Measurements from ENCODE around the gene MPZL2. TPM values are rescaled to one million over a fixed set of nuclear protein-coding genes. Genes with fewer than 3 reads are reported as not detected.

Gene MPZL2
- total RNA-seq, 1 donor from 2014 or later, result 2.3 TPM

DNA sequence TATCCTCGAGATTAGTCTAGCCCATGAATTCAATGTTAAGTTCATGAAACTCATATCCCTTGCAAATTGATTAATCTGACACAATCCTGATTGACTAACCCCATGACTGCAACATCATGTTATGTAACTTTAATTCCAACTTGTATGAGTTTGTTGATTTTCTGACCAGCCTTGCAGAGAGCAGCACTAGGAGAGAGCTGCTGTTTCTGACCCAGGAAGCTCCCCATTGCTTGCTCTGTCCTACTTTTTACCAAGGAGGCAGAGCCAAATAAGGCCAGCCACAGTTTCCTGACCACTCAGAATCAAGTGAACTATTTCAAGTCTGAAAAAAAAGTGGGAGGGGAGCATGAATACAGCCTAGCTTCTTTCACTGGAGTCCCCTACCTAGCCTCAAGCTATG is 25.2 kb downstream of the MPZL2 start:
- H3K4me2 ChIP-seq, result no peak overlapping the region
- H3K27ac ChIP-seq, result no peak overlapping the region
- no peaks in the 10 kb centered on the region for H3K36me3 ChIP-seq
- no peak overlapping the region for H3K9ac ChIP-seq
- no peak for DNase-seq (ENCODE audit: low spot score)
- no peak overlapping the region for H3K27ac Mint-ChIP-seq
- H3K27me3 ChIP-seq, result peaks cover 11% of the 10 kb centered on the region
- H2AFZ ChIP-seq (replicated peaks), result no peak overlapping the region
- H3K4me1 ChIP-seq, result no peaks in the 10 kb centered on the region
- TF ChIP-seq EZH2 (IDR thresholded peaks at IDR 0.05) (no peak), EZH2phosphoT487 (IDR thresholded peaks at IDR 0.05) (no peak)
- TF ChIP-seq, protein P1, sequence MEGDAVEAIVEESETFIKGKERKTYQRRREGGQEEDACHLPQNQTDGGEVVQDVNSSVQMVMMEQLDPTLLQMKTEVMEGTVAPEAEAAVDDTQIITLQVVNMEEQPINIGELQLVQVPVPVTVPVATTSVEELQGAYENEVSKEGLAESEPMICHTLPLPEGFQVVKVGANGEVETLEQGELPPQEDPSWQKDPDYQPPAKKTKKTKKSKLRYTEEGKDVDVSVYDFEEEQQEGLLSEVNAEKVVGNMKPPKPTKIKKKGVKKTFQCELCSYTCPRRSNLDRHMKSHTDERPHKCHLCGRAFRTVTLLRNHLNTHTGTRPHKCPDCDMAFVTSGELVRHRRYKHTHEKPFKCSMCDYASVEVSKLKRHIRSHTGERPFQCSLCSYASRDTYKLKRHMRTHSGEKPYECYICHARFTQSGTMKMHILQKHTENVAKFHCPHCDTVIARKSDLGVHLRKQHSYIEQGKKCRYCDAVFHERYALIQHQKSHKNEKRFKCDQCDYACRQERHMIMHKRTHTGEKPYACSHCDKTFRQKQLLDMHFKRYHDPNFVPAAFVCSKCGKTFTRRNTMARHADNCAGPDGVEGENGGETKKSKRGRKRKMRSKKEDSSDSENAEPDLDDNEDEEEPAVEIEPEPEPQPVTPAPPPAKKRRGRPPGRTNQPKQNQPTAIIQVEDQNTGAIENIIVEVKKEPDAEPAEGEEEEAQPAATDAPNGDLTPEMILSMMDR (IDR thresholded peaks at IDR 0.05), result no peak
- no peaks in the 10 kb centered on the region for H3K36me3 Mint-ChIP-seq
- H3K4me3 Mint-ChIP-seq, result no peak overlapping the region
- H3K9me3 Mint-ChIP-seq, result no peaks in the 10 kb centered on the region
- H3F3A ChIP-seq (ENCODE audit: low read depth), result no peaks in the 10 kb centered on the region
- H3K9me3 ChIP-seq (ENCODE audit: low read depth), result no peaks in the 10 kb centered on the region
- peaks cover 3% of the 10 kb centered on the region for H3K27me3 Mint-ChIP-seq (ENCODE audit: insufficient read depth, low read depth)
- H3K79me2 ChIP-seq (ENCODE audit: low read depth), result no peaks in the 10 kb centered on the region
- H3K4me3 ChIP-seq, result no peak overlapping the region
- no peaks in the 10 kb centered on the region for H3K4me1 Mint-ChIP-seq
- no peaks in the 10 kb centered on the region for H4K20me1 ChIP-seq (ENCODE audit: low read depth)

DNA sequence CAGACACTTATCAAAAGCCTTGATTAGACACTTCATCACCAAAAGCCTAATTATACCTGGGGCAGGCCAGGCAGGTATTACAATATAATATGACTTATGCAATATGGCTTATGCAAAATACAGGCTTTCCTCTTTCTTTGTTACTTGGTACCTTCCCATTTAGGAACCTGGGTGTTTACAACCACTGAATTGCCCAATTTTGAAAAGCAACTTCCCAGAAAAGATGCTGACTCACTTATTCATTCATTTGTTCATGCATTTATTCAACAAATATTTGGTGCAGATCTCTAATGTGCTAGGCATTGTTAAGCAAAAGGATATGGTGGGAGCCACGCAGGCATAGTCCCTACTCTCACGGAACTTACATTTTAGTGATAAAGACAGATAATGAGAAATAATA is 25.7 kb downstream of the MPZL2 start:
- no peak overlapping the region for H3K27ac ChIP-seq
- Mint-ChIP-seq H3K27me3 (ENCODE audit: insufficient read depth, low read depth) (peaks cover 3% of the 10 kb centered on the region), H3K4me3 (no peak overlapping the region), H3K27ac (no peak overlapping the region), H3K4me1 (no peaks in the 10 kb centered on the region), H3K9me3 (no peaks in the 10 kb centered on the region), H3K36me3 (no peaks in the 10 kb centered on the region)
- H3K9me3 ChIP-seq (ENCODE audit: low read depth), result no peaks in the 10 kb centered on the region
- no peak overlapping the region for H2AFZ ChIP-seq (replicated peaks)
- H3K4me1 ChIP-seq, result no peaks in the 10 kb centered on the region
- H3K4me2 ChIP-seq, result no peak overlapping the region
- H3K79me2 ChIP-seq (ENCODE audit: low read depth), result no peaks in the 10 kb centered on the region
- H3K4me3 ChIP-seq, result no peak overlapping the region
- no peak for DNase-seq (ENCODE audit: low spot score)
- no peak for TF ChIP-seq EZH2phosphoT487 (IDR thresholded peaks at IDR 0.05)
- TF ChIP-seq EZH2 (IDR thresholded peaks at IDR 0.05), result no peak
- TF ChIP-seq, protein P1 (IDR thresholded peaks at IDR 0.05), result no peak
- no peaks in the 10 kb centered on the region for H4K20me1 ChIP-seq (ENCODE audit: low read depth)
- H3K9ac ChIP-seq, result no peak overlapping the region
- H3K36me3 ChIP-seq, result no peaks in the 10 kb centered on the region
- no peaks in the 10 kb centered on the region for H3F3A ChIP-seq (ENCODE audit: low read depth)
- peaks cover 9% of the 10 kb centered on the region for H3K27me3 ChIP-seq

DNA sequence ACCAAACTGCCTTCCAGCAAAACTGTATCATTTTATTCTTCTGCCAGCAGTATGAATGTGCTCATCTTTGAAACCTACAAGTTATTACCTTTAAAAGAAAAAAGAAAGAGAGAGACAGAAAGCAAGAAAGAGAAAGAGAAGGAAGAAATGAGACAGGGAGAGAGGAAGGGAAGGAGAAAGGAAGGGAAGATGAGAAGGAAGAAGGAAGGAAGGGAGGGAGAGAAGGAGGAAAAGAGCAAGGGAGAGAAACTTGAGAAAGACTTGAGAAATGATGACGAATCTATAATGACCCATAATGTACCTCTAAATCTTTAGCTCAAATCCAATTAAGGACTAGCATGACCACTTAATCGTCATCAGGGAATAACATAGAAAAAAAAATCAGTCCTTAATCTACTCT is 27.9 kb downstream of the MPZL2 start:
- no peak for TF ChIP-seq EZH2phosphoT487 (IDR thresholded peaks at IDR 0.05)
- no peak for TF ChIP-seq EZH2 (IDR thresholded peaks at IDR 0.05)
- TF ChIP-seq, protein P1 (IDR thresholded peaks at IDR 0.05), result no peak
- H3K4me2 ChIP-seq, result no peak overlapping the region

More for the DNA sequence above, 27.9 kb downstream of the MPZL2 start:
- no peaks in the 10 kb centered on the region for H3K79me2 ChIP-seq (ENCODE audit: low read depth)
- H3K36me3 ChIP-seq, result no peaks in the 10 kb centered on the region
- H3K27ac ChIP-seq, result no peak overlapping the region
- H4K20me1 ChIP-seq (ENCODE audit: low read depth), result no peaks in the 10 kb centered on the region
- no peaks in the 10 kb centered on the region for H3K27me3 Mint-ChIP-seq (ENCODE audit: insufficient read depth, low read depth)
- H3F3A ChIP-seq (ENCODE audit: low read depth), result no peaks in the 10 kb centered on the region
- H3K4me1 Mint-ChIP-seq, result no peaks in the 10 kb centered on the region
- H3K4me3 Mint-ChIP-seq, result no peak overlapping the region
- H3K27me3 ChIP-seq, result no peaks in the 10 kb centered on the region
- no peaks in the 10 kb centered on the region for H3K4me1 ChIP-seq
- no peak overlapping the region for H3K27ac Mint-ChIP-seq
- H2AFZ ChIP-seq (replicated peaks), result no peak overlapping the region
- no peak overlapping the region for H3K4me3 ChIP-seq
- H3K9me3 Mint-ChIP-seq, result no peaks in the 10 kb centered on the region
- DNase-seq (ENCODE audit: low spot score), result no peak
- H3K36me3 Mint-ChIP-seq, result no peaks in the 10 kb centered on the region
- no peaks in the 10 kb centered on the region for H3K9me3 ChIP-seq (ENCODE audit: low read depth)
- no peak overlapping the region for H3K9ac ChIP-seq

Data from neural progenitor cell (in vitro differentiated cells).